GM12873 (cell line): ENCODE results near the gene PTTG2.

Experiments used
- CTCF ChIP-seq: IDR thresholded peaks from 2 replicates; pipeline ENCODE4 v1.5.1; 2012; ENCODE audit warnings: low read depth, mild to moderate bottlenecking, moderate library complexity, low read length, control low read depth; ENCODE audit not compliant: insufficient read depth; ENCODE audit errors: missing control alignments

PTTG2 gene

GRCh38 chr4:37928426-37929416 lies 31.5 kb upstream of the PTTG2 start:
- no peak for TF ChIP-seq CTCF

DNA sequence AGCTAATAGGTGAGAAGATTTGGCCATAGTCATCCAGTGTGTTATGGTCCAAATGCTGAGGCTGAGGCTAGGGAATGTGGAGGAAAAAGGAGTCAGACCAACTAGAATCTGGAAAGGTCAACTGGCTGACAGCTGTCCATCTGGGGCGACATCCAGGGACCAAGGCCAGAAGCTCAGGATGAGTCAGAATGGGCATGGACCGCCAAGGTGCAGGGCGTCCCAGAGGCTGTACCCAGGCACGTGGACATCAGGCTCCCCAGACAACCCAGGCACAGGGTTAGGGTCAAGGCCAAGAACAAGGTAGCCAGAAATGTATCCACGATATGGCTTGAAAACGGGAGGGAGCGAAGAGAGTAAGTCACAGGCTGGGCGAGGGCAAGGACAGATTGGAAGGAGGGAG lies 26.1 kb upstream of the PTTG2 start:
- TF ChIP-seq CTCF = no peak

DNA sequence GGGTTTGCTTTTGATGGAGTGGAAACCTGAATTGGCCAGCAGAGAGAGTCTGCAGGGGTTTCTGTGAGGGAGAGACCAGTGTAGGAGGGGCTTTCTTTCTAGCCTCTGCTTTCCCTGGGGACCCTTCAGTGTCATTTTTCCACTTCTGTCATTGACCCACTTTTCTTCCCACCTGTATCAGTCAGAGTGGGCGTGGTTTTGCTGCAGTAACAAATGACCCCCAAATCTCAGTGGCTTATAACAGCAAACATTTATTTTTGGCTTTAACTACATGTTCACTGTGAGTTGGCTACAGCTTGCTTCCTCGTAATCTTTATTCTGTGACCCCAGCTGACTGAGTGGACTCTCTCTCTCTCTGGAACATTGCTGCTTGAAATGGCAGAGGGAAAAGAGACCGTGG lies 25.6 kb upstream of the PTTG2 start:
- no peak for TF ChIP-seq CTCF

GRCh38 chr4:37935026-37935425 lies 25.2 kb upstream of the PTTG2 start:
- no peak for TF ChIP-seq CTCF

GRCh38 chr4:37936889-37937498 lies 23.2 kb upstream of the PTTG2 start:
- TF ChIP-seq CTCF = no peak

- no peak for TF ChIP-seq CTCF
These were observed 22.0 kb upstream of the PTTG2 start for GRCh38 chr4:37938208-37938607.

- no peak for TF ChIP-seq CTCF
These were observed 13.6 kb upstream of the PTTG2 start for GRCh38 chr4:37946503-37947179.
